Right lobe of liver (tissue), 4 donors: ENCODE measurements around the gene LARP7.
"Not testable (repeated sequence)": the region's sequence is repeated elsewhere in the genome, so short reads cannot be mapped to it uniquely, and the experiment has no call there.

ENCODE experiments used
- CTCF ChIP-seq, 4 donors: fragments of 200-600 bp in 3 of 4; fragments of 450-650 bp in 1 of 4; IDR thresholded peaks; one replicate each; pipeline versions ENCODE4 v1.5.1 to v1.8.0; 2016 to 2022; ENCODE audit warnings: antibody characterized with exemption in 4 of 4, mild to moderate bottlenecking in 2 of 4
- POLR2A ChIP-seq: fragments of 450-650 bp; IDR thresholded peaks from one replicate; pipeline ENCODE4 v1.6.1; 2017; ENCODE audit warnings: antibody characterized with exemption, mild to moderate bottlenecking
- donor health status: DM: no; HTN: no; CAD: no.
- donor health status: DM: no; HTN: no; CAD: no.
- donor health status: DM: no; HTN: yes; CAD: no.

- not testable (repeated sequence) for TF ChIP-seq CTCF (IDR thresholded peaks at IDR 0.05); POLR2A
Observed at GRCh38 chr4:112656115-112656514, 19.2 kb downstream of the LARP7 start.
